ENCODE measurements around the gene STK32B. TPM values are rescaled to one million over a fixed set of nuclear protein-coding genes. Genes with fewer than 3 reads are reported as not detected.

STK32B gene
- total RNA-seq, 1 experiment from 2014 or later = not detected

GRCh38 chr4:5034206-5034605 lies 17.1 kb upstream of the STK32B start:
- no peak for DNase-seq
- Mint-ChIP-seq H3K27me3 (ENCODE audit: unreplicated experiment) (no peaks in the 10 kb centered on the region), H3K9me3 (ENCODE audit: low read depth, unreplicated experiment) (peaks cover 3% of the 10 kb centered on the region), H3K4me1 (ENCODE audit: low read depth, unreplicated experiment) (no peaks in the 10 kb centered on the region), H3K36me3 (ENCODE audit: insufficient read depth, unreplicated experiment) (no peaks in the 10 kb centered on the region), H3K4me3 (ENCODE audit: low read depth, unreplicated experiment) (no peak overlapping the region), H3K27ac (ENCODE audit: unreplicated experiment) (no peak overlapping the region)
- CTCF ChIA-PET = no interaction called here
- no TSS peak for BruUV-seq (replicated peaks)
- no peak for TF ChIP-seq CTCF (IDR thresholded peaks at IDR 0.05; ENCODE audit: unreplicated experiment)
- intact Hi-C loops (cut with micrococcal nuclease; ENCODE audit: unreplicated experiment) = no loop called here

GRCh38 chr4:5036239-5036638 lies 15.0 kb upstream of the STK32B start:
- H3K27ac Mint-ChIP-seq (ENCODE audit: unreplicated experiment) = no peak overlapping the region
- BruUV-seq (replicated peaks) = no TSS peak
- intact Hi-C loops (cut with micrococcal nuclease; ENCODE audit: unreplicated experiment) = no loop called here
- H3K36me3 Mint-ChIP-seq (ENCODE audit: insufficient read depth, unreplicated experiment) = no peaks in the 10 kb centered on the region
- no peaks in the 10 kb centered on the region for H3K9me3 Mint-ChIP-seq (ENCODE audit: low read depth, unreplicated experiment)
- H3K4me3 Mint-ChIP-seq (ENCODE audit: low read depth, unreplicated experiment) = no peak overlapping the region
- no peaks in the 10 kb centered on the region for H3K27me3 Mint-ChIP-seq (ENCODE audit: unreplicated experiment)
- no peak for DNase-seq
- no peaks in the 10 kb centered on the region for H3K4me1 Mint-ChIP-seq (ENCODE audit: low read depth, unreplicated experiment)
- no peak for TF ChIP-seq CTCF (IDR thresholded peaks at IDR 0.05; ENCODE audit: unreplicated experiment)
- CTCF ChIA-PET = no interaction called here

GRCh38 chr4:5037553-5038551 lies 13.4 kb upstream of the STK32B start:
- Mint-ChIP-seq H3K9me3 (ENCODE audit: low read depth, unreplicated experiment) (no peaks in the 10 kb centered on the region), H3K4me1 (ENCODE audit: low read depth, unreplicated experiment) (no peaks in the 10 kb centered on the region), H3K27me3 (ENCODE audit: unreplicated experiment) (no peaks in the 10 kb centered on the region), H3K36me3 (ENCODE audit: insufficient read depth, unreplicated experiment) (no peaks in the 10 kb centered on the region), H3K27ac (ENCODE audit: unreplicated experiment) (no peak overlapping the region), H3K4me3 (ENCODE audit: low read depth, unreplicated experiment) (no peak overlapping the region)
- intact Hi-C loops (cut with micrococcal nuclease; ENCODE audit: unreplicated experiment) = no loop called here
- no TSS peak for BruUV-seq (replicated peaks)
- no peak for TF ChIP-seq CTCF (IDR thresholded peaks at IDR 0.05; ENCODE audit: unreplicated experiment)
- DNase-seq = no peak
- CTCF ChIA-PET = interaction anchor here (0.6 kb wide), 1 partner anchor 558 kb away, joined by 4 read pairs; no protein-coding TSS in a partner anchor

- no peaks in the 10 kb centered on the region for H3K27me3 Mint-ChIP-seq (ENCODE audit: unreplicated experiment)
- no peak for TF ChIP-seq CTCF (IDR thresholded peaks at IDR 0.05; ENCODE audit: unreplicated experiment)
- no peak overlapping the region for H3K27ac Mint-ChIP-seq (ENCODE audit: unreplicated experiment)
- DNase-seq = no peak
- no TSS peak for BruUV-seq (replicated peaks)
- no peaks in the 10 kb centered on the region for H3K36me3 Mint-ChIP-seq (ENCODE audit: insufficient read depth, unreplicated experiment)
- CTCF ChIA-PET = no interaction called here
- H3K4me1 Mint-ChIP-seq (ENCODE audit: low read depth, unreplicated experiment) = no peaks in the 10 kb centered on the region
- H3K9me3 Mint-ChIP-seq (ENCODE audit: low read depth, unreplicated experiment) = peaks cover 2% of the 10 kb centered on the region
- no peak overlapping the region for H3K4me3 Mint-ChIP-seq (ENCODE audit: low read depth, unreplicated experiment)
- intact Hi-C loops (cut with micrococcal nuclease; ENCODE audit: unreplicated experiment) = no loop called here
Measured at GRCh38 chr4:5039800-5040199, 11.5 kb upstream of the STK32B start.
